GM19240 (cell line): ENCODE results near the gene MMP25.
"Not testable (repeated sequence)": the region's sequence is repeated elsewhere in the genome, so short reads cannot be mapped to it uniquely, and the experiment has no call there.

Experiments
- DNase-seq: peaks from one replicate; pipeline ENCODE4 v3.0.0; 2011; ENCODE audit warnings: low spot score; ENCODE audit not compliant: insufficient read length

Gene MMP25

DNA sequence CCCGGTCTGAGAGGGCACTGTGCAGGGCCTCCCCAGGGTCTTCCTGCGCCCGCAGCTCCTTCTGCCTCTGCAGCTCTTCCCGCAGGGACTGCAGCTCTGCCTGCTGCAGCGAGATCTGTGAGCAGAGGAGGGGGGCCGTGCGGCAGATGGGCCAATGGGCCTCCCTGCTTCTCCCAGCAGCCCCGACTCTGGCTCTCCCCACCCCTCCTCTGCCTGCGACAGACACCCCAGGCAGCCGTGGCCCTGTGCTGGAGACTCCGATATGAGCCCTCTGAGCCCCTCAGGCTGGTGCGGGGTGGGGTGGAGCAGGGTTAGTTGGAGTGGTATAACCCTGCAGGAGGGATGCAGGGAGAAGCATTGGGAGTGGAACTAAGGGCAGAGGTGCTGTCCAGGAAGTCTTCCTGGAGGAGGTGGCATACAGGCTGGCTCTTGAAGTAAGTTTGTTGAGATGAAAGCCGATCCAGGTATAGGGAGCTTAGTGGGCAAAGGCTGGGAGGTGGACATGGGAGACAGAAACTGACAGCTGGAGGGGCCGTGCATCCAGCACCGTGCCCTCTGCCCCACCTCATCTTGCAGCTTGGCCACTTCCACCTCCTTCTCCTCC is 17.5 kb upstream of the MMP25 start:
- no peak for DNase-seq

DNA sequence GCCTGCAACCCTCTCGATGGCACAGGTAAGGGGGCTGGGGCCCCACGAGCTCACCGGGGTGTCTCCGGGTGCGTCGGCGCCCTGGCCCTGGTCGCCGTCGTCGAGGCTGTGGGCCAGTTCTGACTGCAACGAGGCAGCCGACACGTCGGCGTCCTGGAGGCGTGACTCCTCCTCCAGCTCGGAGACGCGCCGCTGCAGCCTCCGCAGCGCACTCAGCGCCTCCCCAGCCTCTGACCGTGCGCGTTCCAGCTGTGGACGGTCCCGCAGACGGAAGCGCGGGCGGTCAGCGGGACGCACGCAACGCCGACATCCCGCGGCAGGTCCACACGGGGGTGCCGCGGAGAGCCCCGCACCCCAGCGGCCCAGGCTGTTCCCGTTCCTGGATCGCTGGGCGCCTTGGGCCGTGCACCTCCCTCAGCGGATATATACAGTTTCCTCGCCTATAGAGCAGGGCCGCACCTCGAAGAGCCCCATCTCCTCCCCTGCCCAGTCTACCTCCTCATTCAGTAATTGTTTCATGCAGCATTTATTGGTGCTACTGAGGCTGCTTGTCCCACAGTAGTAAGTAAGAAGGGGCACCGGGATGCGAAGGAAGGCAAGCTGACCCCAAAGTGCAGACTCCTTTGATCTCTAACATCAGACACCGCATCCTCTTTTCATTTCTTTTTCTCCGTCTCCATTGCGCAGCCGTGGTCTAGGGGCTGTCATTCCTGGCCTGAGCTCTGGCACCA is 16.7 kb upstream of the MMP25 start:
- DNase-seq: no peak

- DNase-seq: no peak
Measured at GRCh38 chr16:3030222-3031212, 15.8 kb upstream of the MMP25 start.

DNA sequence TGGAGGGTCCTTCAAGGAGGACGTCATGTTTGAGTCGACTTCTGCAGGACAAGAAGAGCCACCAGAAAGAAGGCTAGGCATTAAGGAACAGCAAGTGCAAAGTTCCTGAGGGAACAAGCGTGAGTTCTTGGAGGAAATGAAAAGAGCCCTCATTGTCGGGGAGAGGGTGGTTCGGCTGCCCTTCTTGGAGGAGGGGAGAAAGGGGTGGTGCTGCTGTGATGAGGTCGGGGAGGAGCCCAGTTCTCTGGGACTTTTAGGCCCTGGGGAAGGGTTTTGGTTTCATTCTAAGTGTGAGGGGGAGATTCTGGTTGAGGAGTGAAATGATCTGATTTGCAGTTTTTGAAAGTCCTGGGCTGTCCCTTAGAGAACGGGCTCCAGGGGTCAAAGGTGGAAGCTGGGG is 13.7 kb upstream of the MMP25 start:
- no peak for DNase-seq

DNA sequence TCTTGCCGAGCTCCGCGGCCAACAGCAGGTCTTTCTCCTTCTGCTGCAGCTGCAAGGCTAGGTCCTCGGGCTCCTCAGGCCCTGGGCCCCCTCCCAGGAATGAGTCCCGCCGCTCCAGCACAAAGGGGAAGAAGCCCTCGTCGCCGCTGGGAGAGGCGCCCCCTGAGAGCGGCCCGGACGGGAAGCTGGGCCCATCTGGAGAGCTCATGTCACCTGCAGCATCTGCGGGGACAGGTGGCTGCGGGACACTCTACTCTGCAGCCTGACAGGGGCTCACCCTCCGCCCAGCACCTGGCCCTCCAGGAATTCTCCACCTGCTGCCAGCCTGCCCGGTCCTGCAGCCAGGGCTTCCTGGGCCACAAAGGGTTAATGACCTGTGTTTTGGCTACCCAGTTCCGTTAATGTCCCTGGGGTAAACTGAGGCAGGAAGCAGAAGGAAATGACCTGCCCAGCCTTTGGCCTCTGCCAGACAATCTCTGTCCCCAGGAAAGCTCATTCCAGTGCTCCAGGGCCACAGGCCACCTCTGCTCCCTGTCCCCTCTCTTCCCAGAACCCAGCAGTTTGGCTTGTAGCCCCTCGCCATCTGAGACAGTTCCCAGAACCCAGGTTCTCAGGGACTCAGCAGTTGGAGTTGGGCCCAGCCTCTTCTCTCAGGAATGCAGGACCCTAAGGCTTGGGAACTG is 10.9 kb upstream of the MMP25 start:
- DNase-seq: no peak

- DNase-seq: no peak
Measured at GRCh38 chr16:3035972-3036725, 10.2 kb upstream of the MMP25 start.

GRCh38 chr16:3036726-3037315 is 9.5 kb upstream of the MMP25 start, which contains the start of gene BICDL2:
Gene BICDL2, minus strand, starts transcription at chr16:3036944. Its CDS starts 1,448 bp downstream, at chr16:3035496.
- DNase-seq: no peak

- no peak for DNase-seq
Measured at GRCh38 chr16:3038256-3038655, 8.1 kb upstream of the MMP25 start.

- no peak for DNase-seq
Measured at GRCh38 chr16:3038896-3039295, 7.5 kb upstream of the MMP25 start.

GRCh38 chr16:3042376-3042775 is 4.0 kb upstream of the MMP25 start:
- DNase-seq: no peak

- no peak for DNase-seq
Measured at GRCh38 chr16:3044708-3045107, 1.7 kb upstream of the MMP25 start.

DNA sequence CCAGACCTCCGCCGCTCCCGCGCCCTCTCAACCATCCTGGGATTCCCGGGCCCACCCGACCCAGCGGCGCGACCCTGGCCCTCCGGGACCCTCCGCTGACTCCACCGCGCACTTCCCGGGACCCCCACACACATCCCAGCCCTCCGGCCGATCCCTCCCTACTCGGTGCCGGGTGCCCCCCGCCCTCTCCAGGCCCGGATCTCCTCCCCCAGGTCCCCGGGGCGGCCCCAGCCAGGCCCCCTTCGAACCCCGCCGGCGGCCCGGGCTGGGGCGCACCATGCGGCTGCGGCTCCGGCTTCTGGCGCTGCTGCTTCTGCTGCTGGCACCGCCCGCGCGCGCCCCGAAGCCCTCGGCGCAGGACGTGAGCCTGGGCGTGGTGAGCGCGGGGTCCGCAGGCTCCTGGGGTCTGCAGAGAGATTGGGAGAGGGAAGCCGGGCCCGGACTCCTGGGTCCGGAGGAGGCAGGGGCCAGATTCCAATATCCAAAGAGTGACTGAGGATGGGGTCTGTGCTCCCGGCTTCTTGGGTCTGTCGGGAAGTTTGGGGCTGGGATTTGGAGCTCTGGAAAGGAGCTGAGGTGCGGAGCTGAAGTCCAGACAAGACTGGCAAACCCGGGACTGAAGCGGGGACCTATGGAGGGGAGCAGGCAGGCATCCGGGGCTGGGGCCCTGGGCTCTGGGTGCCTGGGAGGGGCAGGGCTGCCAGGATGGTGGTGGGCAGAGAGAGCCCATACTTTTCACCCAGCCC is 453 bp downstream of the MMP25 start:
- DNase-seq: no peak

DNA sequence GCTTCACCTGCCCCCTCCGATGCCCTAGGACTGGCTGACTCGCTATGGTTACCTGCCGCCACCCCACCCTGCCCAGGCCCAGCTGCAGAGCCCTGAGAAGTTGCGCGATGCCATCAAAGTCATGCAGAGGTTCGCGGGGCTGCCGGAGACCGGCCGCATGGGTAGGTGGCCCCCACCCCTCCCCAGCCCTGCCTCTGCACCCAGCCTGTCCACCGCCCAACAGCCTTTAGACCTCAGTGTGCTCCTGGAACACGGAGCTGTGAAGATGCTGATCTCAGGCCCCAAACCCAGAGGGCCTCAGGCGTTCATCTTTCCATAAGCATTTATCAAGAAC is 993 bp downstream of the MMP25 start:
- no peak for DNase-seq

- DNase-seq: no peak
Measured at GRCh38 chr16:3049921-3050481, 3.6 kb downstream of the MMP25 start.

DNA sequence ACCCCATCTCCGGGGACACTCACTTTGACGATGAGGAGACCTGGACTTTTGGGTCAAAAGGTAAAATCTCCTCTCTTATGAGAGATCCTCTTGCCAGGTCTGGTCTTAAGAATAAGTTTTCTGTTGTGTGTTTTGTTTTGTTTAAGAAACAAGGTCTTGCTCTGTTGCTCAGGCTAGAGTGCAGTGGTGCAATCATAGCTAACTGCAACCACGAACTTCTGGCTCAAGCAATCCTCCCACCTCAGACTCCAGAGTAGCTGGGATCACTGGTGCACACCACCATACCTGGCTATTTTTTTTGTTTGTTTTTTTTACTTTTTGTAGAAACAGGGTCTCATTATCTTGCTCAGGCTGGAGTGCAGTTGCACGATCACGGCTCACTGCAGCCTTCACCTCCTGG is 4.1 kb downstream of the MMP25 start:
- no peak for DNase-seq

DNA sequence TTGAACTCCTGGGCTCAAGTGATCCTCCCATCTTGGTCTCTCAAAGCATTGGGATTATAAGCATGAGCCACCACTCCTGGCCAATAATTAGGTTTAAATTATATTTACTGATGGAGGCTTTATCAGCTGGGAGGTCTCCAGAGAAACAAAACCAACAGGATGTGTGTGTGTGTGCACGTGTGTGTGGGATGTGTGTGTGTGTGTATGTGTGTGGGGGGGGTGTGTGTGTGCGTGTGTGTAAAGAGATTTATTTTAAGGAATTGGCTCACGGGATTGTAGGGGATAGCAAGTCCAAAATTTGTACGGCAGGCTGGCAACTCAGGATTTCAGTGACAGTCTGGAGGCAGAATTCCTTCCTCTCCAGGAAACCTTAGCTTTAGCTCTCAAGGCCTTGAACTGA is 4.6 kb downstream of the MMP25 start:
- DNase-seq: no peak

GRCh38 chr16:3051494-3051893 is 5.1 kb downstream of the MMP25 start:
- DNase-seq: no peak

DNA sequence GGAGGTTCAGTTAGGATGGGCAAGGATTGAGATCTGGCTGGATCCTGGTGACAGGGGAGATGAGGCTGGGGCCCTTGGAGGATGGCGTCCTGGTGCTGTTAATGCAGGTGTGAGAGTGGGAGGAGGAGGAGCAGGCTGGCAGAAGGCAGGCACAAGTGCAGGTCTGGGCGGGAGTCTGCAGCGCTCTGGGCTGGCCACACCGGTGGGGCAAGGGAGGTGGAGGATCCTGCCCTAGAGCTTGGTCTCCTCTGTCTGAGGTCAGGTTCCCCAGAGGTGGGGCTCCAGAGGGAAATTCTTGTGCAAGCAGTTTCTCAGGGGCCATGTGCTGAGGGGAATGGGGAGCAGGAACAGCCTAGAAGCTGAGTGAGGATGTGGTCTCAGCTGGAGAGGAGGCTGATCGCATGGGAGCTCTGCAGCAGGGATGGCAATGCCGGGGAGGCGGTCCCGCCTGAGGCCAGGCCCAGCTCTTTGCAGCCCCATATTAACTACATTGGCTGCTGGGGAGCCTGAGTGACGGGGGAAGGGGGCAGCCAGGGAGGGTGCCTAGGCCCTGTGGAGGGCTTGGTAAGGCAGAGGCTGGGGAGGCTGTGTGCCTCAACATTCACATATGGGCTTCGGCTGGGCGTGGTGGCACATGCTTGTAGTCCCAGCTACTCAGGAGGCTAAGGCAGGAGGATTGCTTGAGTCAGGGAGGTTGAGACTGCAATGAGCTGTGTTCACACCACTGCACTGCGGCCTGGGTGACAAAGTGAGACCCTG is 6.4 kb downstream of the MMP25 start:
- not testable (repeated sequence) for DNase-seq

DNA sequence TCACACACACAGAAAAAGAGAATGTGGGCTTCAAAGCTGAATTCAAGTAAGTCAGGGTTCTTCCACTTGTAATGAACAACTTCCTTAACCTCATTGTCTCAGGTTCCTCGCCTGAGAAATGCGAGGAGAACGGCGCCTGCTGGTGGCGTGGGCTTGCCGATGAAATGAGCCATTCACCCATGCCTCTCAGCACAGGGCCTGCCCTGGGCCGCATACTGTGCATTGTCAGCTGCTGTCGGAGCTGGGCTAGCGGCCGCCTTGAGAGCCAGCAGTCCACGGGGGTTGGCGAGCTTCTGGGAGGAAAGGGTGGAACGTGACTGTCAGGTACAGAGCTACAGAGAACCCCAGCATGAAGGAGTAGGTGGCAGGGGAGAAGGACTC is 7.0 kb downstream of the MMP25 start:
- not testable (repeated sequence) for DNase-seq
